Activated CD4-positive, CD25-positive, alpha-beta regulatory T cell treated with anti-CD3 and anti-CD28 coated beads, Interleukin-2, amount 50 U/mL, for 16 hours (primary cell): ENCODE measurements around the gene TBRG4.

Source experiments
- DNase-seq: peaks from one replicate; pipeline ENCODE4 v3.0.0-alpha.2; 2020; ENCODE audit warnings: low read depth, low spot score

Gene TBRG4

GRCh38 chr7:45074528-45075354 lies 36.8 kb downstream of the TBRG4 start:
- DNase-seq, result no peak

GRCh38 chr7:45073786-45074527 lies 37.5 kb downstream of the TBRG4 start:
- no peak for DNase-seq

- no peak for DNase-seq
Observed at GRCh38 chr7:45073031-45073785, 38.3 kb downstream of the TBRG4 start.

GRCh38 chr7:45072131-45073030 lies 39.1 kb downstream of the TBRG4 start:
- no peak for DNase-seq

- no peak for DNase-seq
Observed at GRCh38 chr7:45071528-45071927, 40.0 kb downstream of the TBRG4 start.

GRCh38 chr7:45070254-45070642 lies 41.2 kb downstream of the TBRG4 start:
- DNase-seq, result no peak

GRCh38 chr7:45069444-45070253 lies 41.8 kb downstream of the TBRG4 start:
- no peak for DNase-seq

GRCh38 chr7:45068236-45069023 lies 43.1 kb downstream of the TBRG4 start:
- DNase-seq, result no peak

GRCh38 chr7:45067582-45067981 lies 43.9 kb downstream of the TBRG4 start:
- DNase-seq, result no peak

- no peak for DNase-seq
Observed at GRCh38 chr7:45066409-45066808, 45.1 kb downstream of the TBRG4 start.

- DNase-seq, result no peak
Observed at GRCh38 chr7:45065031-45065995, 46.2 kb downstream of the TBRG4 start.

GRCh38 chr7:45064047-45064725 lies 47.3 kb downstream of the TBRG4 start:
- DNase-seq, result no peak

GRCh38 chr7:45061806-45062425 lies 49.6 kb downstream of the TBRG4 start:
- no peak for DNase-seq

GRCh38 chr7:45061352-45061751 lies 50.1 kb downstream of the TBRG4 start:
- DNase-seq, result no peak

GRCh38 chr7:45060295-45060694 lies 51.2 kb downstream of the TBRG4 start:
- no peak for DNase-seq

GRCh38 chr7:45057878-45058277 lies 53.6 kb downstream of the TBRG4 start:
- no peak for DNase-seq

GRCh38 chr7:45055594-45056219 lies 55.8 kb downstream of the TBRG4 start:
- DNase-seq, result no peak
